HepG2 (cell line): ENCODE measurements around the gene ATP5MG. TPM values are rescaled to one million over a fixed set of nuclear protein-coding genes. Genes with fewer than 3 reads are reported as not detected.

Experiments
- EZH2 ChIP-seq: conservative IDR thresholded peaks from 2 replicates; pipeline ENCODE4 v1.6.1; 2012; ENCODE audit warnings: mild to moderate bottlenecking, low read depth, low read length, moderate library complexity
- FLYWCH1 ChIP-seq: sonication (generic); formaldehyde crosslinking; IDR thresholded peaks from 2 replicates; pipeline ENCODE4 v1.8.1; 2023; ENCODE audit warnings: mild to moderate bottlenecking, missing genetic modification reagents
- FOXK2 ChIP-seq: fragments of 450-650 bp; IDR thresholded peaks from 2 replicates; pipeline ENCODE4 v1.6.1; 2016
- GPBP1L1 ChIP-seq: sonication (generic); formaldehyde crosslinking; IDR thresholded peaks from 2 replicates; pipeline ENCODE4 v1.5.0; 2020; ENCODE audit warnings: mild to moderate bottlenecking, missing genetic modification reagents
- HMGA1 ChIP-seq: sonication (generic); formaldehyde crosslinking; conservative IDR thresholded peaks from 2 replicates; pipeline ENCODE4 v1.4.0; 2020; ENCODE audit warnings: missing genetic modification reagents
- KDM6A ChIP-seq: IDR thresholded peaks from 2 replicates; pipeline ENCODE4 v1.6.1; 2016; ENCODE audit warnings: low read depth
- NONO ChIP-seq, 2 experiments: fragments of 450-650 bp in 1 of 2; sonication (generic) in 1 of 2; formaldehyde crosslinking in 1 of 2; IDR thresholded peaks in 1 of 2; conservative IDR thresholded peaks in 1 of 2; 2 replicates each; pipeline versions ENCODE4 v1.6.1 to v1.8.0; 2017 to 2022; ENCODE audit warnings: mild to moderate bottlenecking in 1 of 2, missing genetic modification reagents in 1 of 2, moderate library complexity in 1 of 2
- NR2F1 ChIP-seq, 2 experiments: fragments of 450-650 bp in 1 of 2; formaldehyde crosslinking in 1 of 2; IDR thresholded peaks; 2 replicates each; pipeline versions ENCODE4 v1.5.0 to v1.6.1; 2016 to 2020; ENCODE audit warnings: mild to moderate bottlenecking in 1 of 2, missing compliant biosample characterization in 1 of 2, missing genetic modification reagents in 1 of 2, moderate library complexity in 1 of 2
- SP1 ChIP-seq, 2 experiments: fragments of 450-650 bp in 1 of 2; sonication (generic) in 1 of 2; formaldehyde crosslinking in 1 of 2; IDR thresholded peaks; 2 replicates each; pipeline versions ENCODE4 v1.4.0 to v1.6.1; 2016 to 2020; ENCODE audit warnings: missing genetic modification reagents in 1 of 2
- TAF15 ChIP-seq: fragments of 200-400 bp; formaldehyde crosslinking; IDR thresholded peaks from one replicate; pipeline ENCODE4 v1.6.1; 2018; ENCODE audit warnings: mild to moderate bottlenecking, low read depth, low read length; ENCODE audit not compliant: poor library complexity, severe bottlenecking
- TFE3 ChIP-seq: IDR thresholded peaks from 2 replicates; pipeline ENCODE4 v1.6.1; 2016
- ZFP37 ChIP-seq: sonication (generic); formaldehyde crosslinking; IDR thresholded peaks from 2 replicates; pipeline ENCODE4 v1.4.0; 2020; ENCODE audit warnings: missing genetic modification reagents, borderline replicate concordance
- ZMYM2 ChIP-seq: sonication (generic); formaldehyde crosslinking; IDR thresholded peaks from 2 replicates; pipeline ENCODE4 v1.8.0; 2022; ENCODE audit warnings: mild to moderate bottlenecking, missing genetic modification reagents
- ZNF33B ChIP-seq: sonication (generic); formaldehyde crosslinking; IDR thresholded peaks from 2 replicates; pipeline ENCODE4 v1.5.1; 2020; ENCODE audit warnings: mild to moderate bottlenecking, missing genetic modification reagents
- ZNF639 ChIP-seq: conservative IDR thresholded peaks from 2 replicates; pipeline ENCODE4 v1.6.1; 2018; ENCODE audit warnings: missing genetic modification reagents
- ZSCAN5A ChIP-seq: sonication (generic); formaldehyde crosslinking; IDR thresholded peaks from 2 replicates; pipeline ENCODE4 v1.8.0; 2022; ENCODE audit warnings: mild to moderate bottlenecking, missing genetic modification reagents, borderline replicate concordance
- polyA plus RNA-seq, 8 experiments: library from polyadenylated mRNA; depleted of rRNA in 3 of 8; stranded (reverse) in 7 of 8; unstranded in 1 of 8; fragments of >200 nt; fragmentation: Illumina TruSeq in 4 of 8; extraction: Trizol in 4 of 8; gene quantifications; 2 replicates each; pipeline versions ENCODE4 v1.2.1 to v1.2.3, GENCODE V29; 2011 to 2016; ENCODE audit warnings: low read depth in 4 of 8, missing spikeins in 1 of 8, mixed read lengths in 1 of 8; ENCODE audit not compliant: insufficient read depth in 1 of 8
- total RNA-seq, 5 experiments: library from RNA; depleted of rRNA; stranded (reverse); fragments of >200 nt; fragmentation: Illumina TruSeq; extraction: Trizol; gene quantifications; 2 replicates each; pipeline ENCODE4 v1.2.3, GENCODE V29; 2016; ENCODE audit warnings: low read depth in 1 of 5
- TF ChIP-seq, protein P1 (sequence below): sonication (generic); formaldehyde crosslinking; IDR thresholded peaks from 2 replicates; pipeline ENCODE4 v1.9.0; 2021; ENCODE audit warnings: missing genetic modification reagents, mild to moderate bottlenecking, borderline replicate concordance
- TF ChIP-seq, protein P2 (sequence below): sonication (generic); formaldehyde crosslinking; IDR thresholded peaks from 2 replicates; pipeline ENCODE4 v1.4.0; 2020; ENCODE audit warnings: low read depth, mild to moderate bottlenecking, missing genetic modification reagents

ATP5MG gene
- total and polyA plus RNA-seq, 2 of the 13 experiments (the other 11 are each of a cell fraction or from before 2014, with no cell fraction given): 260 to 320 TPM

GRCh38 chr11:118401151-118401879 is at the start of gene ATP5MG (continued):
- TF ChIP-seq, protein P1, sequence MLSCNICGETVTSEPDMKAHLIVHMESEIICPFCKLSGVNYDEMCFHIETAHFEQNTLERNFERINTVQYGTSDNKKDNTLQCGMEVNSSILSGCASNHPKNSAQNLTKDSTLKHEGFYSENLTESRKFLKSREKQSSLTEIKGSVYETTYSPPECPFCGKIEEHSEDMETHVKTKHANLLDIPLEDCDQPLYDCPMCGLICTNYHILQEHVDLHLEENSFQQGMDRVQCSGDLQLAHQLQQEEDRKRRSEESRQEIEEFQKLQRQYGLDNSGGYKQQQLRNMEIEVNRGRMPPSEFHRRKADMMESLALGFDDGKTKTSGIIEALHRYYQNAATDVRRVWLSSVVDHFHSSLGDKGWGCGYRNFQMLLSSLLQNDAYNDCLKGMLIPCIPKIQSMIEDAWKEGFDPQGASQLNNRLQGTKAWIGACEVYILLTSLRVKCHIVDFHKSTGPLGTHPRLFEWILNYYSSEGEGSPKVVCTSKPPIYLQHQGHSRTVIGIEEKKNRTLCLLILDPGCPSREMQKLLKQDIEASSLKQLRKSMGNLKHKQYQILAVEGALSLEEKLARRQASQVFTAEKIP (CRISPR knock-in tag): no peak
- TF ChIP-seq ZFP37 (CRISPR knock-in tag): no peak
- TF ChIP-seq FLYWCH1: no peak
- no peak for TF ChIP-seq EZH2
- TF ChIP-seq ZNF639 (CRISPR knock-in tag): no peak
- no peak; the same call in 1 of the 2 replicates for TF ChIP-seq TFE3
- TF ChIP-seq FOXK2: no peak
- TF ChIP-seq, protein P2, sequence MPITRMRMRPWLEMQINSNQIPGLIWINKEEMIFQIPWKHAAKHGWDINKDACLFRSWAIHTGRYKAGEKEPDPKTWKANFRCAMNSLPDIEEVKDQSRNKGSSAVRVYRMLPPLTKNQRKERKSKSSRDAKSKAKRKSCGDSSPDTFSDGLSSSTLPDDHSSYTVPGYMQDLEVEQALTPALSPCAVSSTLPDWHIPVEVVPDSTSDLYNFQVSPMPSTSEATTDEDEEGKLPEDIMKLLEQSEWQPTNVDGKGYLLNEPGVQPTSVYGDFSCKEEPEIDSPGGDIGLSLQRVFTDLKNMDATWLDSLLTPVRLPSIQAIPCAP (CRISPR knock-in tag): no peak
- TF ChIP-seq ZNF33B (CRISPR knock-in tag): peak; percentile 87; the same call in 1 of the 2 replicates
- no peak for TF ChIP-seq HMGA1 (CRISPR knock-in tag)
- no peak for TF ChIP-seq KDM6A (CRISPR knock-in tag)
- no peak for TF ChIP-seq NR2F1 (CRISPR knock-in tag; IDR thresholded peaks at IDR 0.05)
- no peak for TF ChIP-seq GPBP1L1 (CRISPR knock-in tag)
- no peak for TF ChIP-seq SP1 (IDR thresholded peaks at IDR 0.05)
- 0 out of 2 replicates have a peak, but pooled peaks have one; percentile 7 for TF ChIP-seq SP1 (CRISPR knock-in tag; IDR thresholded peaks at IDR 0.05)
- TF ChIP-seq TAF15: no peak
- TF ChIP-seq ZMYM2 (CRISPR knock-in tag): no peak
- no peak for TF ChIP-seq ZSCAN5A (CRISPR knock-in tag)
- TF ChIP-seq NONO (IDR thresholded peaks at IDR 0.05): no peak
- TF ChIP-seq NONO (CRISPR knock-in tag; conservative IDR thresholded peaks at IDR 0.05): peak; percentile 56; the same call in 1 of the 2 replicates
